ENCODE results near the gene HEMK1.

Gene HEMK1

DNA sequence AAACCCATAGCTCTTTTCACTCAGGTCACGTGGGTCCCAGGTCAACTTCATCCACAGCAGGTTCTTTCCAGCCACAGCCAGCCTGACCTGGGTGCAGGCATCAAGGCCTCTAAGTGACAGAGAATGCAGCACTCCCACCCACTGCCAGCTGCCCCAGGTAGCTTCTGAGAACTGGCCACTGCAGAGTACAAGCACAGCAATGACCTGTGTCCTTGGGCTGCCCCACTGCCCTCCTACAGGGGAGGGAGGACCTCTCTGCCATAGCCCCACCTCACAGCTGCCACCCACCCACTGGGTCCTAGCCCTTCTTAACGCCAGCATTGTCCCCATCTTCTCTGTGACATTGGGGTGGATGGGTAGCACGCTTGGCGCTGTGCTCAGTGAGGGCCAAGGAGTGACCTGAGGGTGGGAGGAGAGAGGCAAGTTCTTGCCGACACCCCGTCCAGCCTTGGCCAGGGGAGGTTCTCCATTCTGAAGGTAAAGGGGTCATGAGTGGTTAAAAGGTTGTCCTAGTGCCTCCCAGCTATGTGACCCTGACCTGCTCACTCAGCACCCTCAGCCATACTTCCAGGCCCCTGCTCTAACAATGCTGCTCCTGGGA is 29.9 kb downstream of the HEMK1 start:
- TF ChIP-seq, protein P1, sequence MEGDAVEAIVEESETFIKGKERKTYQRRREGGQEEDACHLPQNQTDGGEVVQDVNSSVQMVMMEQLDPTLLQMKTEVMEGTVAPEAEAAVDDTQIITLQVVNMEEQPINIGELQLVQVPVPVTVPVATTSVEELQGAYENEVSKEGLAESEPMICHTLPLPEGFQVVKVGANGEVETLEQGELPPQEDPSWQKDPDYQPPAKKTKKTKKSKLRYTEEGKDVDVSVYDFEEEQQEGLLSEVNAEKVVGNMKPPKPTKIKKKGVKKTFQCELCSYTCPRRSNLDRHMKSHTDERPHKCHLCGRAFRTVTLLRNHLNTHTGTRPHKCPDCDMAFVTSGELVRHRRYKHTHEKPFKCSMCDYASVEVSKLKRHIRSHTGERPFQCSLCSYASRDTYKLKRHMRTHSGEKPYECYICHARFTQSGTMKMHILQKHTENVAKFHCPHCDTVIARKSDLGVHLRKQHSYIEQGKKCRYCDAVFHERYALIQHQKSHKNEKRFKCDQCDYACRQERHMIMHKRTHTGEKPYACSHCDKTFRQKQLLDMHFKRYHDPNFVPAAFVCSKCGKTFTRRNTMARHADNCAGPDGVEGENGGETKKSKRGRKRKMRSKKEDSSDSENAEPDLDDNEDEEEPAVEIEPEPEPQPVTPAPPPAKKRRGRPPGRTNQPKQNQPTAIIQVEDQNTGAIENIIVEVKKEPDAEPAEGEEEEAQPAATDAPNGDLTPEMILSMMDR (IDR thresholded peaks at IDR 0.05; ENCODE audit: low read depth, low read length), result no peak

DNA sequence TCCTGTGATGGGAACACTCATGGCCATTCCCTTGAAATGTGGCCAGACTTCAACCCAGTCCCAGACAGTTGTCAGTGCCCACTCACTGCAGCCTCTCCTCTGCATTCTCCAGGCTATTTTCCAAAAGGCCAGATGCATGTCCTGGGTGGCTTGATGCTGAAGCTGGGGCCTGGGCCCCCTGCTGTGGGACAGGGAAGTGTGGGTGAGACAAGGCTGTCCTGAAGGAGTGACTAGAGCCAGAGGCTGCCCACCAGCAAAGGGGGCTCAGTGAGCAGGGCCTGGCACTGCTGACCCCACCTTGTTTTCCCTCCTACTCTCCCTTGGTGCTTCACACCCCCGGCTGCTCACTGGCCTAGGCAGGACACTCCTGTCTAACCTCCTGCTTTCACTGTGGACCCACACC is 30.4 kb downstream of the HEMK1 start:
- TF ChIP-seq, protein P1 (IDR thresholded peaks at IDR 0.05; ENCODE audit: low read depth, low read length), result no peak

More for the DNA sequence above, 29.9 kb downstream of the HEMK1 start:
- no peak overlapping the region for H3K4me3 ChIP-seq (ENCODE audit: low read depth, low read length)

DNA sequence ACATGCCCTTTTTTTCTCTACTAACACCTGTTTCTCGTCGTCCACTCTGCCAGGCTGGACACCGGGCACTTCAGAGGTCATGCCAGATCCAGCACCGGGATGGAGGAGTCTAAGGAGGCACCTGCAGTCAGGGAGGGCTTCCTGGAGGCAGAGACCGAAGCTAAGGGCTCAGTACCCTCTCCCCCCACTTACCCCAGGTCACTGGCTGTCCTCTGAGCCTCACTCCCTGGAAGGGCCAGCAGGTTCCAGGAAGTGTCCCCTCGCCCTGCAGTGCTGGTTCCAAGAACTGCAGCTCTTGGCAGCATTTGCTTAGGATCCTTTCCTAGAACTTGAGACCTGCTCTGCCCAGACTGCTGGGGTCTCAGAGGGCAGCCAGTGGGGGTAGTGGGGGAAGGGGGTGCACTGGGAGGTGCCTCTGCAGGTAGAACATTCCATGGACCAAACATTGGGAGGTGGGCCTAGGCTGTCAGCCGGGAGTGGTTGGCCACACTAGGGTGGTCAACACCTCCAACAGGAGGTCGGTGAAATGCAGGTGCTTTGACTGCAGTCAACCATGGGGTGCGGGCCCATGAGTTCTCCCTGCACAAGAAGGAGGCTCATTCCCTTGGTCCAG is 30.9 kb downstream of the HEMK1 start:
- no peak overlapping the region for H3K4me3 ChIP-seq (ENCODE audit: low read depth, low read length)
- TF ChIP-seq, protein P1 (IDR thresholded peaks at IDR 0.05; ENCODE audit: low read depth, low read length), result no peak

More for the DNA sequence above, 30.4 kb downstream of the HEMK1 start:
- H3K4me3 ChIP-seq (ENCODE audit: low read depth, low read length), result no peak overlapping the region

DNA sequence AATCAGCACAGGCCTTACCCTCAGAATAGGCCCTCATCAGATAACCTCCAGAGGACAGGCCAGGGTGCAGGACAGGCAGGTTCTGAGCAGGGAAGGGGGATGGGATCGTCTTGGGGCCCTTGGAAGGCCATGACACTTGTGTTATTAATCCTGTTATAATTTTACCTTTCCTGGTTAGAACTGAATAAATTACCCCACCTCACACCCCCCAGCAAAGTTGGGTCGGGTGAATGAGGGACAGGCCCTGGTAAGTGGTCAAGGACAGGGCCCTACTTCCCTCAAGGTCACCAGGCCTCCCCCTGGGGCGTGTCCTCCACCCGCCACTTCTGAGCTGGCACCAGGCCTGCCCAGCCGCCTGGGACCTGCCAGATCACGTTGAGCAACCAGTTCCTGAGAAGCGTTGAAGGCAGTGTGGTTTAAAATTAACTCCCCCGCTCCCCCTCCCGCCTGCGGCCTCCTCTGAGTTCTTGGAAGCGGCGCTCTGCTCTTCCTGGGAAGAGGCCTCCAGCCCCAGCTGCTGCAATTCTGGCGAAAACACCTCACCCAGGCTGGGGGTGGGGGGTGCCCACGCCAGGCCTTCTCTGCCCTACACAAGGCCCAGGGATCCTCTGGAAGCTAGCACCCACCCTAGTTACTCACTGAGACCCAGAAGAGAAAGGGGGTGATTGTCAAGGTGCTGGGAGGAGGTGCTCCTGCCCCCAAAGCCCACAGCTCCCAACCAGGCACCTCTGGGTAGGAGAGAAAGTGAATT is 31.7 kb downstream of the HEMK1 start:
- peak overlapping the region; percentile 41 for H3K4me3 ChIP-seq (ENCODE audit: low read depth, low read length)
- TF ChIP-seq, protein P1 (IDR thresholded peaks at IDR 0.05; ENCODE audit: low read depth, low read length), result no peak

DNA sequence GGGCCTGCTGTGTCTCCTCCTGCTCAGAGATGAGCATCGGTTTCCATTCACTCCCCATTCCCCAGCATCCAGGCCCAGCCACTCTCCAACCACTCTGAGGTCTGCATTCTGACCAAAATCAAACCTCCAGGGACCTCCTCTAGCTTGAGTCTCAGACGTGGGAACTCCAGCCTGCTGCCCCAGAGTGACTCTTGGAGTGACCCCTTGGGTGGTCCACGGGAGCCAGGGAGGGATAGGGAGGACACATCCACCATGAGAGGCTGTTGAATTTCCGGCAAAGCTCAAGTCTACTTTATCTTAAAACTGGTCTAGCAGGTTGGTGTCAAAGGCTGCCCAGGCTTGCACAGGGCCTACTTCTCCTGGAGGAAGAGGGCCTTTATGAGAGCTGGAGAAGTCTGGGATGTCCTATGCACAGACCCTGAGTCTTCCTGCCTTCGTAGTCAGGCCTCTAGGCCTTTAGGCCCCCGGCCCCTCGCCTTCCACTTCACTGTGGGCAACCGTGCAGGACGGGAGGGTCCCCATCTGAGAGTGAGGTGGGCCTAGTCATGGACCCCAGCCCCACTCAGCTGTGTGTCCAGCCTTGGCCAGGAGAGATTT is 33.4 kb downstream of the HEMK1 start:
- no peak overlapping the region for H3K4me3 ChIP-seq (ENCODE audit: low read depth, low read length)
- TF ChIP-seq, protein P1 (IDR thresholded peaks at IDR 0.05; ENCODE audit: low read depth, low read length), result no peak

DNA sequence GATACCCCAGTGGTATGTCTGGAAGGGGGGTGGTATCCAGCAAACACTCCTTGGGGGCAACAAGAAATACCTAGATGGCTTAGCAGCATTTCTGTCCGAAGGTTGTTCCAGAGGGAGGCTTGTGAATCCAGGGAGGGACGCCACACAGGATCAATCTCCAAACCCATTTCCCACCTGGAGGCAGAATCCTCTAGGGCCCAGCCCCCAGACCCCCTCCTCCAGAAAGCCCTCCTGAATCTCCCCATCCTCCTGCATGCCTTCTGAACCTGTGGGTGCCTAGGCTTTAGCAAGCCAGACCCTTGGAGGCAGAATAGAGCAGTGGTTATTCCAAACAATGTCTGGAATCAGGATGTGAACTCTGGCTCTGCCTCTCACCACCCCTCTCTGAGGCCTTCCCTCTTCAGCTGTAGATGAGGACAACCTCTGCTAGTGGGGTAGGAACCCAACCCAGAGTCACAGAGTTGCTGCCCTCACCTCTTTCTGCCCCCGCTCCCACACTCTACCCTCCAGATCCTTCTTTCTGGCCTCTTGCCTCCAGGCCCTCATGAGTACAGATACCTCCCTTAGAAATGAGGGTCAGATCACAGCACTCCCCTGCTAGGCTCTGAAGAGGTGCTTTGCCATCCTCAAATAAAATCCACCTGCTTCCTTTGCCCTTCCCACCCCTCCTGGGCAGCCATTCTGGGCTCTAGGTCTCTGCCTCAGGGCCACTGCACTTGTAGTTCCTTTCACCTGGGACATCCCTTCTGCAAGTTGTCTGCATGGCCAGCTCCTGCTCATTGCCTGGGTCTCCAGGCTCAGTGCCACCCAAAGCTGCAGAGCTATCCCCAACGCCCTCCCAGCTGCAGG is 34.2 kb downstream of the HEMK1 start:
- TF ChIP-seq, protein P1 (IDR thresholded peaks at IDR 0.05; ENCODE audit: low read depth, low read length), result no peak
- no peak overlapping the region for H3K4me3 ChIP-seq (ENCODE audit: low read depth, low read length)

Data from WI38 (cell line).